DMS53 (cell line): ENCODE measurements around the gene ECHS1.
"Not testable (repeated sequence)": the region's sequence is repeated elsewhere in the genome, so short reads cannot be mapped to it uniquely, and the experiment has no call there.

Experiments used
- DNase-seq: peaks from one replicate; lab custom pipeline; 2025; lab: John Stamatoyannopoulos, UW

ECHS1 gene

DNA sequence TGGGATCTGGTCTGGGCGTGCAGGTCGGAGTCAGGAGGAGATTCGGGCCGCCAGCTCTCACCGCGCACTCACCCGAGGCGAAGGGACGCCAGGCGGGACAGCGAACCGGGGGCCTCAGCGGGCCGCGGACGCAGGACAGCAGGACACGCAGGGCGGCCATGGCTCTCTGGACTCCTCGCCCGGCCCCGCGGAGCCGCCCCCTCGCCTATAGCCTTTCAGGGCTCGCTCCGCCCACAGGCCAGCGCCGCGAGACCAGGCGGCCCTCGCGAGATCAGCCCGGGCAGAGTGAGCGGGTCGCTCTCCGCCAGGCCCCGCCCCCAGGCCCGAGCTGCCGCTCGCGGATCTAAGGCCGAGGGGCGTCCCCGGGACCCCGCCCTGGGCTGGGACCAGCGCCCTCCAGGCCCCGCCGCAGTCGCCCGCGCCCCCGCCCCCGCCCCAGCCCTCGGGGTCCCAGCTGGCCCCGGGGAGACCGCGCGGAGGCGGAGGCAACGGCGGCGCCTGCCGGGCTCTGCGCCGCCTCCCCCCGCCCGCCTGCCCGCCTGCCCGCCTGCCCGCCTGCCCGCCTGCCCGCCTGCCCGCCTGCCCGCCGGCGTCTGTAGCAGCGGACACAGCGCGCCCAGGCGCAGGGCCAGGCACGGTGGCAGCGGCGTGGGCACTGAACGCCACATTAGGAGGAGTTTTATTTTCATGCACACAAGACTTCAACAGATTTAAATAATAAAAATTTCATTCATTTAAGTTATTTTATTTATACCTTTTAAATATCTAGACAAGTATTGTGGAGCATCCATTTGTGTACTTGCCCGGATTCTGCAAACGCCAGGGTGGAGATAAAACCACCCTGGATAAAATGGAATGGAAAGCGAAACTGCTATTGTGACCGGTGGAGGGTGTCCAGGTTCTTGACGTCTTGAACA is at the start of gene ECHS1:
ECHS1 (minus strand) TSS at position 181 of the 917 bp plus-strand sequence; CDS start at position 160, 21 bp downstream.
- DNase-seq, result peak; percentile 96

- no peak for DNase-seq
Observed at GRCh38 chr10:133422223-133422806, 49.2 kb upstream of the ECHS1 start.

- no peak for DNase-seq
Observed at GRCh38 chr10:133421336-133422222, 48.4 kb upstream of the ECHS1 start.

GRCh38 chr10:133420579-133420978 is 47.4 kb upstream of the ECHS1 start:
- DNase-seq, result no peak

- DNase-seq, result no peak
Observed at GRCh38 chr10:133420028-133420427, 46.9 kb upstream of the ECHS1 start.

DNA sequence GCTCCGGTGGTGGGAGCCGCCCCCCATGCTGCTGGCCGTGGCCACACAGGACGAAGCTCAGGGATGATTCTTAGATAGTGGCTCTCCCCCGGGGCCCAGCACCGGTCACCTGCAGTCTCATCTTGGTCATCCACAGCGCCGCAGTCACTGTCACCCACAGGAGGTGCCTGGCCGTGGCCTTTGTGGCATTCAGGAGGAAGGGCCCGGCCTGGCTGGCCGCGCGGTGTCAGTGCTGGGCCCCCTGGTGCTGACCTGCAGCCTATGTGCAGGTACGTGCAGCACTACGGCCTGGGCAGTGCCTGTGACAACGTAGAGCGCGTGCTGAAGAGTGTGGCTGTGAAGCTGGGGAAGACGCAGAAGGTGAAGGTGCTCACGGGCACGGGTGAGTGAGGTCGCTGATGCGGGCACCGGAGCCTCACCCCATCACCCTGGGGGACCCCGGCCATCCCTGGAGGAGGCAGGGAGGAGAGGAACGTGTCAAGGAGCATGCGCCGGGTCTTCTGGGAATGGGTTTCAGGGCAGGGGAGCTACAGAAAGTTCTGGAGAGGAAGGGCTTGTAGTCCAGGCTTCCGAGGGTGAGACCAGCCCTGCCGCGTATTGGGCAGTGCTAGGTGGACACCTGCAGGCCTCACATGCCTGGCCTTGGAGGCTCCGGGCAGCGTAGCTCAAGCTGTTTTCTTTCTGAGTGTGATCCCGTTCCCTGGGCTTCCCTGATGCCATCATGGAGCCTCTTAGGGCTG is 46.2 kb upstream of the ECHS1 start:
- no peak for DNase-seq

DNA sequence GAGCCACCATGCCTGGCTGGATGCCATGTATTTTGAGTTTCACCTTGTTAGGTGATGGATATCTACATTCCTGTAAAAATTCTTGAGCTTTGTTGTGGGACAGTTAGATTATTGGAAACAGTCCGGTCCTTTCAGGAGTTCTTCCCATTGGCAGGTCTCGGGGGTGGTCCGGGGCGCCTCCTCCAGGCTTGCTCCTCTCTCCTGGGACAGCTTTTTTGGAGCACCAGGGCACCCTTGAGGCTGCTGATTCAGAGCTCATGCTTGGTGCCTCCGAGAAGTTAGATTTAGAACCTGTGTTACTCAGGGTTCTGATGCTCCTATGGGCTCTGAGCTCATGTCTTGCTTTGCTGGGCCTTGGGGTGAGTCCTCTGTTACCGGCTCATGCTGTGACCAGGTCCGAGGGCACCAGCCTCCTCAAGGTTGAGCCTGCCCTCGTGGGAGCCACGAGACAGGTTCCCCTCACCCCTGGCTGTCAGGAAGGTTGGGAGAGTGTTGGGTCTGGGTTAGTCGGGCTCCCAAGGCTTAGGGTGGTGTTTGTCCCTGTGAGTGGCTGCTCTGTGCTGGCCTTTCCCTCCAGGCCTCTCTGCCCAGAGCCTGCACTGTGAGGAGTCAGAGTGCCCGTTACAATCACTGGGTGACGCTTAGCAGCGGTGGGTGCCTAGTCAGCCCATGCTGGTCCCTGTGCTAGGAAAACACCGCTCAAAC is 45.3 kb upstream of the ECHS1 start:
- no peak for DNase-seq

- DNase-seq, result no peak
Observed at GRCh38 chr10:133415752-133416151, 42.6 kb upstream of the ECHS1 start.

- not testable (repeated sequence) for DNase-seq
Observed at GRCh38 chr10:133414401-133414800, 41.2 kb upstream of the ECHS1 start.

GRCh38 chr10:133412381-133412711 is 39.2 kb upstream of the ECHS1 start:
- no peak for DNase-seq

DNA sequence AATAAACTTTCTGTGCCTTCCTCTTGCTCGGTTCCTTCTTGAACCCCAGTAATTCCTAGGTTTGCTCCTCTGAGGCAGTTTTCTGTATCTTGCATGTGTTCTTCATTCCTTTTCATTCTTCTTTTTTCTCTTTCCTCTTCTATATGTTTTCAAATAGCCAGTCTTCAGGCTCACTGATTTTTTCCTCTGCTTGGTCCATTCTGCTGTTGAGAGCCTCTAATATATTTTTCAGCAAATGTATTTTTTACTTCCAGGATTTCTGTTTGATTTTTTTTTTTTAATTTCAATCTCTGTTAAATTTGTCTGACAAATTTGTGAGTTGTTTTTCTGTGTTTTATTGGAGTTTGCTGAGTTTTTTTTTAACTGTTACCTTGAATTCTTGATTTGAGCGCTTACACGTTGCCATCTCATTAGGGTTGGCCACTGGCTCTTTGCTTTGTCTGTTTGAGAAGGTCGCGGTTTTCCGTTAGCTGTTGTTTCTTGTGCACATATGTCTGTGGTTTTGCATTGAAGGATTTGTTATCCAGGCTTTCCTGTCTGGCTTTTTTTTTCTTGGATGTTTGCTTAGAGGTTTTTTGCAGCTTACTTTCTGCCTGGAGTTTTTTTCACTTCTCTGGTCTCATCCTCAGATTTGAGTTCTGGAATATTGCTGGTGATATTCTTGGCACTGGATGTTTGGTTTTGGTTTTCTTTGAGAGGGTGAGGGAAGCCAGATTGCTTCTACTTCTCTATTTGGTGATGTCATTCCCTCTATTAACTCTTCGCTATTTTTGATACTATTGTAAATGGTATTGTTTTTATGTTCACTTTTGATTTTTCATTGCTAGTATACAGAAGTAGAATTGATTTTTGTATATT is 38.6 kb upstream of the ECHS1 start:
- DNase-seq, result no peak

GRCh38 chr10:133405844-133406527 is 32.8 kb upstream of the ECHS1 start:
- DNase-seq, result no peak

DNA sequence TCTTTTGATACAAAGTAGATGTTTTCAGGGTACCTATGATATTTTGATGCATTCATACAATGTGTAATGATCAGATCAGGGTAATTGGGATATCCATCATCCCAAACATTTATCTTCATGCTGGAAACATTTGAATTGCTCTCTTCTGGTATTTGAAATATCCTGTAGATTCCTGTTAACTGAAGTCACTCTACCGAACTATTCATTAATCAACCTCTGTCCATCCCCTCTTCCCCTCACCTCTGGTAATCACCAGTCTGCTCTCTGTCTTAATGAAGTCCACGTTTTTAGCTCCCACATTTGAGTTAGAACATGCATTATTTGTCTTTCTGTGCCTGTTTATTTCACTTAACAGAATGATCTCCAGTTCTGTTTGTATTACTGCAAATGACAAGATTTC is 32.1 kb upstream of the ECHS1 start:
- DNase-seq, result no peak

GRCh38 chr10:133403784-133404183 is 30.6 kb upstream of the ECHS1 start:
- no peak for DNase-seq

DNA sequence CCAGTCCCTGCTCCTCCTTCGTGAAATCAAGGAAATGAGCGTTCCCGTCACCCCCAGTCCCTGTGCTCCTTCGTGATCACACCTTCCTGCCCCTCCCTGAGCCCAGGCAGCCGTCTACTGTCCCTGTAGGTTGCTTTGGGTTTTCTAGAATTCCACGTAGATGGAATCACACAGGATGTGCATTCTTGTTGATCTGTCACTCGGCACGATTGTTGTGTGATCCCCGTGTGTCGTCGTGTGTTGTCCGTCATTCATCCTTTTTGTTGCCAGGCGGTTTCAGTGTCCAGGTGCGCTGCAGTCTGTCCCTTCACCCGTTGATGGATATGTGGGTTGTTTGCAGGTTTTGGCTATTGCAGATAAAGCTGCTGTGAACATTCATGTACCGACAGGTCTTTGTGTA is 30.2 kb upstream of the ECHS1 start:
- DNase-seq, result no peak

DNA sequence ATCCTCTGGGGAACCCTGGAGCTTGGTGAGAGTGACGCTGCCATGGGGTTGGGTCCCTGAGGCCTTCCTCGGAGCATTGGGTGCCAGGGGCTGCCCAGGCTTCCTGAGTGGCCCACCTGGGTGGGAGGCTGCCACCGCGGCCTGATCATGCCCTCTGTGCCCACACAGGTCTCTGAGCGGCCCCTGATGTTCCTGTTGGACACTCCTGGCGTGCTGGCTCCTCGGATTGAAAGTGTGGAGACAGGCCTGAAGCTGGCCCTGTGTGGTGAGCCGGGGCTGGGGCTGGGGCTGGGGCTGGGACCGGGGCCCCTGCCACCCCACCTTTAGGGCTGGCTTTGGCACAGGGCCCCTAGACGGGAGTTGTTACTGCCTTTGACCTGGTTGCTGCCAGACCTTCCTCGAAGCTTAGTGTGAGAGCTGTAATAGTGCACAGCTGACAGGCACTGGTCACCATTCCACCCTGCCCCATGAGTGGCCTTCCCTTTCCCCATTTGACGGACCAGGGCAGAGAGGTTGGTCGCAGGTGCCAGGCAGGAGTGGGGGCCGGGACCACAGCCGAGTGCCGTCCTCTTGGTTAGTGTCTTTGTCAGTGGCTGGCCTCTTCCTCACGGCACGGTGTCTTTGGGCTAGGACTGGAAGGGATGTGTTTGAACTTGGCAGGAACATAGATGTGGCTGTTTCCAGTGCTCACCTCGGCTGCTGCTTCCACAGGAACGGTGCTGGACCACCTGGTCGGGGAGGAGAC is 29.0 kb upstream of the ECHS1 start:
- DNase-seq, result no peak

DNA sequence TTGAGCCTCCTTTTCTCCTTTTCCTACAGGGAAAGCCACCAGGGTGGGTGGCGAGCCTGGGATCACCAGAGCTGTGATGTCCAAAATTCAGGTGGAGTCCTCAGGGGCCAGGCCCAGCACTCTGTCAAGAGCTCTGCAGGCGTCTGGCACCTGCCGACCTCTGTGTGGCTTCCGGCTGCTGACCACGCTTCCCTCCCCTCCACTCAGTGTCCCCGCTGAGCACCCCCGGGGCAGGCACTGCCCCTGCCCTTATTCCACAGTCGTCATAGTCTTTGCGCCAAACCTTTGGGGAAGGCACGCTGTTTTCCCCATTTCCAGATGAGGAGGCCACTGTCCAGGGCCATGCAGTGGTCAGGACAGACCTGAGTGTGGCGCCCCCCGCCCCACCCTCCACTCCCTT is 28.3 kb upstream of the ECHS1 start:
- DNase-seq, result no peak

DNA sequence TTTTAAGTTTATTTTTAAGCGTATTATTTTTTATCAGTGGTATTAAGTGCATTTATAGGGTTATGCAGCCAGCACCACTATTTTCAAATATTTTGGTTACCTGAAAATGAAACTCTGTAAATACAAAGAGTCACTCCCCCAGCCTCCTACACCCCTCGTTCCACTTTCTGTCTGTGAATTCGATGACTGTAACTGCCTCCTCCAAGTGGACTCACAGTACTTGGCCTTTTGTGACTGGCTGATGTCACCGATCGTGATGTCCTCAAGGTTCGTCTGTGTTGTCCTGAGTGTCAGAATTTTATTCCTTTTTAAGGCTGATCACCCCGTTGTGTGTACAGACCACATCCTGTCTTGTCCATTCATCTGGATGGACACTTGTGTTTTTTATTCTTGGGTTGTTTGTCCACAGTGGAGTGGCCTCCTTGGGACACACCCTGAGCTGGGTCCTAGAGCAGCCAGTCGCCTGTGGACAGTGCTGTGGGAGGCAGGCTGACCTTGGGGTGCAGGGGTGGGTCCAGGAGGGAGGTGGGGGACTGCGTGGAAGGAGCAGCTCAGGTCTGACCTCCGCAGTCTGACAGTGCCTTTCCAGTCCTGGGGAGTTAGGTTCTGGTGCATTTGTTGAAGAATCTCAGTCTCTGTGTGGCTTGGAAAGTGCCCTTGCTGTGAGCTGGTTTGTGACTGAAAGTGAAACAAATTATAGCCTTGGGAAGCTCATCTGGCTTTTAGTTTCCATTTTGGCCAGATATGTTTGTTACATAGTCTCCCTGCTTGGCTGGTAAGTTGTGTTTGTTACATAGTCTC is 27.7 kb upstream of the ECHS1 start:
- DNase-seq, result no peak
